Measurements from ENCODE around the gene CD300LD.
A peak's percentile ranks its signal among the peaks of the same experiment; 100 is the strongest.

CD300LD gene

DNA sequence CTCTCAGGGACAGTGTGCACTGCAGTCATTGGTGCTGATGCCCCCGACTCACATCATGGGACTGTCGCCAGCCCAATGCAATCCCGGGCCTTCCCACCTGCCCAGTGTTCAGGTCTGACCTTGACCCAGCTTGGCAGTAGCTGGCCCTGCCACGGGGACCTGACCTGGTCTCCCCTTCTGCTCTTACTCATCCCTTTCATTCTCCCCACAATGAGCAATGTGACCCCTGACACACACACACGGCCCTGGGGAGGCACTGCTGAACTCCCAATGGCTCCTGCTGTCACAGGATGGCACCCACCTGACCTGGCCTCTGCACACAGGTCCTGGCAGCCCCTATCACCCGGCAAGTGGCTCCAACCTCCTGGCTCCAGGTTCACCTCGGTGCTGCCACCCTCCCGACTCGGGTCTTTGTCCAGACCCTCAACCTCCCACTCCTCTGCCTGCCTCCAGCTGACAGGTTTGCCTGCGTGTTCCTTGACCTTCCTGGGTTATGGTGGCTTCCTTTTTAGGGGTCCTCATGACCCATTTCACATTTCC, 52.7 kb downstream of the CD300LD start:
- Histone ChIP-seq H3K9ac (no peak overlapping the region), H3K9me3 (replicated peaks in 1 of 11) (no peaks in the 10 kb centered on the region), H3K36me3 (peaks cover 0 to 35% (median 0%) of the 10 kb centered on the region in 11 experiments; a peak in 7 of 22 replicates), H3K27ac (no peak overlapping the region), H4K20me1 (peaks cover 0 to 30% (median 0%) of the 10 kb centered on the region in 11 experiments; a peak in 5 of 22 replicates), H3K4me3 (no peak overlapping the region), H3K4me2 (no peak overlapping the region), H3K27me3 (peaks cover 0 to 4% (median 0%) of the 10 kb centered on the region in 11 experiments; a peak in 1 of 22 replicates), H3K4me1 (peaks cover 0 to 78% (median 20%) of the 10 kb centered on the region in 10 experiments; a peak in 14 of 20 replicates)
- no peak for TF ChIP-seq Cebpa-rat (IDR thresholded peaks at IDR 0.05)

DNA sequence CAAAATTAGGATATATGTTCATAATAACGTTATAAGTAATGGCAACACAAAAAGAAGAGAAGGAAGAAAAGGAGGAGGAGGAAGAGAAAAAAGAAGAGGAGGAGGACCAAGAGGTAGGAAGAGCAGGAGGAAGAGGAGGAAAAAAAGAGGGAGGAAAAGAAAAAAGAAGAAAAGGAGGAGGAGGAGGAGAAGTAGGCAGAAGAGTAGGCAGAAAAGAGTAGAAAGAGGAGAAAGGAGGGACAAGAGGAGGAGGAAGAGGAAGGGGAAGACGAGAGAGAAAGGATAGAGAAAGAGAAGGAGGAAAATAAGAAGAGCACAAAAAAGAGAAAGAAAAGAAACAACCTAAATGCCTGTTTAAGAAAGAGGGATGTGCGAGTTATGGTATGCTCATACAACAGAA, 55.2 kb downstream of the CD300LD start:
- H3K27me3 ChIP-seq, result peaks cover 0 to 4% (median 0%) of the 10 kb centered on the region in 11 experiments; a peak in 2 of 22 replicates
- no peak overlapping the region for H3K4me3 ChIP-seq
- TF ChIP-seq Cebpa-rat (IDR thresholded peaks at IDR 0.05), result no peak
- no peaks in the 10 kb centered on the region for H3K9me3 ChIP-seq (replicated peaks in 1 of 11)
- no peak overlapping the region for H3K9ac ChIP-seq
- H3K4me2 ChIP-seq, result peak overlapping the region in 3 of 11 experiments; percentile 21 to 50 (median 31); a peak in 4 of 22 replicates
- H3K36me3 ChIP-seq, result peaks cover 0 to 20% (median 0%) of the 10 kb centered on the region in 11 experiments; a peak in 5 of 22 replicates
- H3K27ac ChIP-seq, result no peak overlapping the region
- peaks cover 10 to 72% (median 24%) of the 10 kb centered on the region in 10 experiments; a peak in 19 of 20 replicates for H3K4me1 ChIP-seq
- H4K20me1 ChIP-seq, result peaks cover 0 to 25% (median 0%) of the 10 kb centered on the region in 11 experiments; a peak in 3 of 22 replicates

DNA sequence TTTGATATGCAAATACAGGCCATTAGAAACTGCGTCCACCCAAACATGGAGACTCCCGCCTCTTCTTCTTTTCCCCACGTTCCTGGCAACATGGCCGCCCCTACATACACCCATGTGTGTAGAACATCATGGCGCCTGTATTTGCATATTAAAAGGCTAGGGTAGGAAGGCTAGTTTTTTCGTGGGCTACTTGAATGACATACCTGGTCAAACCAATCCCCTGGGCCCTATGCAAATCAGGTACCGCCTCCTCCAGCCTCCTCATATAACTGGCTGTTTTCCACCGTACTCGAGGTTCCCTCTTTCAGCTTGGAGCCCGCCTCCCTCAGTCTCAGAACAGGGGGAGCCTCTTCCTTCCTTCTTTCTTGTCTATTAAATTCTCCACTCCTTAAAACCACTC, 60.0 kb downstream of the CD300LD start:
- Histone ChIP-seq H3K4me2 (peak overlapping the region; percentile 22 to 96 (median 79)), H3K4me1 (peaks cover 25 to 92% (median 71%) of the 10 kb centered on the region in 10 experiments), H3K27ac (peak overlapping the region in 9 of 11 experiments; percentile 60 to 96 (median 79); a peak in 18 of 22 replicates), H4K20me1 (peaks cover 0 to 5% (median 0%) of the 10 kb centered on the region in 11 experiments; a peak in 1 of 22 replicates), H3K4me3 (peak overlapping the region in 8 of 10 experiments; percentile 48 to 80 (median 61); a peak in 16 of 20 replicates), H3K27me3 (peaks cover 0 to 3% (median 0%) of the 10 kb centered on the region in 11 experiments; a peak in 1 of 22 replicates), H3K36me3 (peaks cover 0 to 16% (median 0%) of the 10 kb centered on the region in 11 experiments; a peak in 2 of 22 replicates), H3K9me3 (replicated peaks in 1 of 11) (peaks cover 0 to 22% (median 0%) of the 10 kb centered on the region in 11 experiments; a peak in 4 of 22 replicates), H3K9ac (peak overlapping the region in 9 of 11 experiments; percentile 36 to 85 (median 76); a peak in 15 of 22 replicates)
- no peak for TF ChIP-seq Cebpa-rat (IDR thresholded peaks at IDR 0.05)

DNA sequence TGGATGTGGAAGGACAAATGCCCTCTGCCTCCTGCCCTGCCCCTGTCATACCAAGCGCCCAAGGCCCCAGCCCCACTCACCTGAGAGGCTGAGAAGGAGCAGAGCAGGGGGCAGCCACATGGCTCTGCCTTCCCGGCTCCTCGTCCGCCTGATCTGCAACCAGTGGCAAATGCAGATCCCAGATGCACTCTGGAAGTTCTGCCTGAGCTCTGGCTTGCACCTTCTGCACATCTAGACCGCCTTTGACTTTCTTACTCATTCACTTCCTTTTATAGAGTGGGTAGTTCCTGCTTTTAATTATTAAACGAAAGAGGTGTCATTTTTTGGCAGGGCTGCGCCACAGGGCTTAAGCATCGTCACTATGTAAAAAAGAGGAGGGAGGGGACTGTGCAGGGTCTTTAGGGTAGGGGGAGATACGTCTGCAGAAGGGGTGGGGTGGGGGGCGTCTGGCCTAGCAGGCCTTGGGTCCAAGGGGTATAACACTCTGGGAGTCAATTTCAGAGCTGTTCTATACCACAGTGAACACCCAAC, 60.8 kb downstream of the CD300LD start, which contains the start of gene CD300LB:
Gene CD300LB (minus strand): TSS at position 245 of the 531 bp plus-strand sequence. CDS start 125 bp downstream, at position 120.
- peaks cover 0 to 20% (median 0%) of the 10 kb centered on the region in 11 experiments; a peak in 2 of 22 replicates for H3K36me3 ChIP-seq
- peak within 1 kb of the TSS; percentile 22 to 96 (median 79) for H3K4me2 ChIP-seq
- H3K27ac ChIP-seq, result peak within 1 kb of the TSS in 10 of 11 experiments; percentile 12 to 96 (median 86); a peak in 17 of 22 replicates
- H3K4me1 ChIP-seq, result peaks cover 25 to 92% (median 79%) of the 10 kb centered on the region in 10 experiments
- peak within 1 kb of the TSS in 8 of 10 experiments; percentile 48 to 80 (median 61); a peak in 15 of 20 replicates for H3K4me3 ChIP-seq
- no peaks in the 10 kb centered on the region; a peak in 1 of 22 replicates for H3K27me3 ChIP-seq
- peaks cover 0 to 30% (median 0%) of the 10 kb centered on the region in 11 experiments; a peak in 4 of 22 replicates for H3K9me3 ChIP-seq (replicated peaks in 1 of 11)
- TF ChIP-seq Cebpa-rat (IDR thresholded peaks at IDR 0.05), result no peak
- no peaks in the 10 kb centered on the region for H4K20me1 ChIP-seq
- peak within 1 kb of the TSS in 9 of 11 experiments; percentile 36 to 85 (median 76); a peak in 14 of 22 replicates for H3K9ac ChIP-seq

DNA sequence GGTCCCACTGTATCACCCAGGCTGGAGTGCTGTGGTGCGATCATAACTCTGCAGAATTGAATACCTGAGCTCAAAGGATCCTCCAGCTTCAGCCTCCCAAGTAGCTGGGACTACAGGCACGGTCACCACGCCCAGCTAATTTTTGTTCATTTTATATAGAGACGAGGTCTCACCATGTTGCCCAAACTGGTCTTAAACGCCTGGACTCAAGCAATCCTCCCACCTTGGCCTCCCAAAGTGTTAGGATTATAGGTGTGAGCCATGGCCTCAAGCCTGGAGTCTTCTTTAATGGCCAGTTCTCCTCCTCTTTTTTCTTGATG, 61.3 kb downstream of the CD300LD start:
- Histone ChIP-seq H3K4me1 (peaks cover 25 to 93% (median 84%) of the 10 kb centered on the region in 10 experiments), H3K27me3 (no peaks in the 10 kb centered on the region; a peak in 1 of 22 replicates), H3K27ac (peak overlapping the region in 10 of 11 experiments; percentile 12 to 96 (median 86); a peak in 17 of 22 replicates), H3K4me2 (peak overlapping the region in 8 of 11 experiments; percentile 72 to 96 (median 86); a peak in 16 of 22 replicates), H3K4me3 (peak overlapping the region in 3 of 10 experiments; percentile 3 to 41 (median 11); a peak in 5 of 20 replicates), H3K9me3 (replicated peaks in 1 of 11) (peaks cover 0 to 35% (median 0%) of the 10 kb centered on the region in 11 experiments; a peak in 4 of 22 replicates), H3K36me3 (peaks cover 0 to 20% (median 0%) of the 10 kb centered on the region in 11 experiments; a peak in 3 of 22 replicates), H3K9ac (peak overlapping the region in 2 of 11 experiments; percentile 11 to 18; a peak in 6 of 22 replicates), H4K20me1 (no peaks in the 10 kb centered on the region)
- TF ChIP-seq Cebpa-rat (IDR thresholded peaks at IDR 0.05), result no peak
